SK-N-SH (cell line): Measurements from ENCODE around the gene CCDC152. TPM values are rescaled to one million over a fixed set of nuclear protein-coding genes. Genes with fewer than 3 reads are reported as not detected.

Experiments
- CTCF ChIA-PET: fragments of 300-600, 350-600 bp; formaldehyde crosslinking; extraction: SDS; loops from one replicate; lab custom pipeline; 2021; lab: Yijun Ruan, JAX
- POLR2A ChIA-PET: fragments of 350-600 bp; sonication (Branson Sonifier 250); formaldehyde crosslinking; extraction: SDS; loops from one replicate; lab custom pipeline; 2020; ENCODE audit warnings: antibody characterized with exemption, inconsistent platforms; lab: Yijun Ruan, JAX
- DNase-seq: peaks from one replicate; pipeline ENCODE4 v3.0.0; 2012
- H2AFZ ChIP-seq: fragments of 200-600 bp; sonication (generic); 2 replicates; pipeline ENCODE4 v1.8.1; 2016; ENCODE audit warnings: antibody characterized with exemption, mild to moderate bottlenecking, low read depth
- H3F3A ChIP-seq: fragments of 200-600 bp; sonication (generic); replicated peaks from 2 replicates; pipeline ENCODE3; 2016; ENCODE audit warnings: antibody characterized with exemption, mild to moderate bottlenecking; ENCODE audit not compliant: insufficient read depth
- H3K27ac ChIP-seq, 2 experiments: fragments of 200-500 bp in 1 of 2; fragments of 200-600 bp in 1 of 2; sonication (Bioruptor generic) in 1 of 2; sonication (generic), shearing (Covaris generic) in 1 of 2; 2 replicates each; pipeline versions ENCODE4 v1.5.1 to v1.6.1; 2014 to 2016; ENCODE audit warnings: low read depth in 2 of 2, inconsistent platforms in 1 of 2, low read length in 1 of 2, mild to moderate bottlenecking in 1 of 2, mixed read lengths in 1 of 2
- H3K27me3 ChIP-seq: fragments of 200-600 bp; sonication (generic), shearing (Covaris generic); 2 replicates; pipeline ENCODE4 v1.6.1; 2016; ENCODE audit warnings: mixed run types; ENCODE audit not compliant: insufficient read depth
- H3K36me3 ChIP-seq, 2 experiments: fragments of 200-500 bp in 1 of 2; fragments of 200-600 bp in 1 of 2; sonication (Bioruptor generic) in 1 of 2; sonication (generic) in 1 of 2; replicated peaks in 1 of 2; 2 replicates each; pipeline versions ENCODE3 to v1.5.1; 2014 to 2016; ENCODE audit warnings: low read length in 1 of 2, mild to moderate bottlenecking in 1 of 2; ENCODE audit not compliant: insufficient read depth in 2 of 2, control insufficient read depth in 1 of 2
- H3K4me1 ChIP-seq, 2 experiments: fragments of 200-500 bp in 1 of 2; fragments of 200-600 bp in 1 of 2; sonication (Bioruptor generic) in 1 of 2; sonication (generic), shearing (Covaris generic) in 1 of 2; 2 replicates each; pipeline versions ENCODE4 v1.5.1 to v1.6.1; 2014 to 2016; ENCODE audit warnings: low read depth in 1 of 2, low read length in 1 of 2, mixed run types in 1 of 2; ENCODE audit not compliant: insufficient read depth in 2 of 2, control insufficient read depth in 1 of 2
- H3K4me2 ChIP-seq: fragments of 200-600 bp; sonication (generic), shearing (Covaris generic); 2 replicates; pipeline ENCODE4 v1.6.1; 2017; ENCODE audit warnings: mixed run types
- H3K4me3 ChIP-seq, 2 experiments: fragments of 200-500 bp in 1 of 2; fragments of 200-600 bp in 1 of 2; sonication (Bioruptor generic) in 1 of 2; sonication (generic), shearing (Covaris generic) in 1 of 2; 2 replicates each; pipeline versions ENCODE4 v1.5.1 to v1.8.1; 2014 to 2016; ENCODE audit warnings: low read depth in 2 of 2, inconsistent platforms in 1 of 2, low read length in 1 of 2, mild to moderate bottlenecking in 1 of 2, mixed read lengths in 1 of 2, moderate library complexity in 1 of 2
- H3K79me2 ChIP-seq: fragments of 200-600 bp; sonication (generic); 2 replicates; pipeline ENCODE4 v1.8.1; 2017; ENCODE audit warnings: mild to moderate bottlenecking; ENCODE audit not compliant: insufficient read depth
- H3K9ac ChIP-seq: fragments of 200-600 bp; sonication (generic); 2 replicates; pipeline ENCODE4 v1.6.1; 2017; ENCODE audit warnings: mixed run types
- H3K9me2 ChIP-seq: fragments of 200-600 bp; sonication (generic); 2 replicates; pipeline ENCODE4 v1.6.1; 2017; ENCODE audit warnings: mixed run types
- H3K9me3 ChIP-seq: fragments of 200-600 bp; sonication (generic); 2 replicates; pipeline ENCODE4 v1.6.1; 2017; ENCODE audit warnings: mixed run types, mild to moderate bottlenecking, moderate library complexity
- H4K20me1 ChIP-seq: fragments of 200-600 bp; sonication (generic); 2 replicates; pipeline ENCODE4 v1.6.1; 2017; ENCODE audit warnings: mild to moderate bottlenecking, mixed run types; ENCODE audit not compliant: insufficient read depth
- ELF1 ChIP-seq: IDR thresholded peaks from 2 replicates; pipeline ENCODE4 v1.4.0; 2012
- EP300 ChIP-seq, 2 experiments: IDR thresholded peaks; 2 replicates each; pipeline versions ENCODE4 v1.4.0 to v1.6.1; 2012; ENCODE audit warnings: borderline replicate concordance in 1 of 2, low read depth in 1 of 2, low read length in 1 of 2
- FOXJ3 ChIP-seq: sonication (generic); formaldehyde crosslinking; IDR thresholded peaks from 2 replicates; pipeline ENCODE4 v1.5.1; 2020; ENCODE audit warnings: mild to moderate bottlenecking, missing genetic modification reagents
- FOXM1 ChIP-seq: IDR thresholded peaks from 2 replicates; pipeline ENCODE4 v1.4.0; 2012; ENCODE audit warnings: low read depth, mild to moderate bottlenecking
- JUND ChIP-seq: IDR thresholded peaks from 2 replicates; pipeline ENCODE4 v1.4.0; 2012
- NRF1 ChIP-seq: IDR thresholded peaks from 2 replicates; pipeline ENCODE4 v1.6.1; 2012; ENCODE audit warnings: low read depth, mild to moderate bottlenecking, low read length
- RFX5 ChIP-seq: IDR thresholded peaks from 2 replicates; pipeline ENCODE4 v1.6.1; 2012; ENCODE audit warnings: mild to moderate bottlenecking, improper control_type of control experiment, low read length
- SIN3A ChIP-seq: IDR thresholded peaks from 2 replicates; pipeline ENCODE4 v1.6.1; 2012; ENCODE audit warnings: low read depth, mild to moderate bottlenecking, low read length, moderate library complexity, borderline replicate concordance
- TAF1 ChIP-seq: IDR thresholded peaks from 2 replicates; pipeline ENCODE4 v1.6.1; 2012; ENCODE audit warnings: low read depth, mild to moderate bottlenecking, low read length, moderate library complexity, borderline replicate concordance
- WGBS: methylation state at CpG from one replicate; pipeline ENCODE4 v1.1.6; 2017; ENCODE audit warnings: low lambda C conversion rate; 5-methylcytosine and 5-hydroxymethylcytosine counted together
- polyA plus RNA-seq, 3 experiments: library from polyadenylated mRNA; depleted of rRNA; stranded (reverse); fragments of >200 nt; gene quantifications; 2 replicates each; pipeline ENCODE4 v1.2.3, GENCODE V29; 2012
- TF ChIP-seq, protein P1 (sequence below): fragments of 200-600 bp; sonication (generic); IDR thresholded peaks from 2 replicates; pipeline ENCODE4 v1.6.1; 2017; ENCODE audit warnings: antibody characterized with exemption, mild to moderate bottlenecking, moderate library complexity
- TF ChIP-seq, protein P2 (sequence below): IDR thresholded peaks from 2 replicates; pipeline ENCODE4 v1.6.1; 2012; ENCODE audit warnings: mild to moderate bottlenecking, low read depth, low read length, moderate library complexity

Gene CCDC152
- polyA plus RNA-seq, 1 of the 3 experiments (the other 2 are of a cell fraction), result 2.1 TPM

DNA sequence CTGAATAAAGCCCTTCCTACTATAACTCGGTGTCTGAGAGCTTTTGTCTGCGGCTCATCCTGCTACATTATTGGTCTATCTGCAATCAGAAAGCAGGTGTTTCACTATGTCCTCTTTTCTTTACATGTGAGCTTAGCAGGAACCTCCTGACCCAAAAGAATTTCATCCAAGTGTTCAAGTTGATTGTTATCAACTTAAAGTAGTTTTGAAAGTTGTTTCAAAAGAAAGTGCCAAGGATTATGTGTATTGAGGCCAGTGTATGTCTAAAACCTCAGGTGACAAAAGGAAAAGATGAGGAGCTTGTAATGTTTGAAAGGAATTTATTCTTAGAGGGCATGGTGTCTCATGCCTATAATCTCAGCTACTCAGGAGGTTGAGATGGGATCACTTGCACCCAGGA, 63.1 kb downstream of the CCDC152 start:
- no peak overlapping the region for H3K27ac ChIP-seq
- ChIA-PET CTCF (interaction anchor here (0.8 kb wide), 1 partner anchor 396 kb away, joined by 4 read pairs; the partner anchor contains the start of gene GHR), POLR2A (no interaction called here)
- no peak overlapping the region for H2AFZ ChIP-seq
- no peaks in the 10 kb centered on the region for H3K4me1 ChIP-seq
- no peaks in the 10 kb centered on the region for H3K79me2 ChIP-seq
- no peaks in the 10 kb centered on the region; the same call in none of the 2 replicates for H3K27me3 ChIP-seq
- H3K9me2 ChIP-seq, result no peaks in the 10 kb centered on the region
- no peaks in the 10 kb centered on the region for H3K36me3 ChIP-seq
- H3K9me3 ChIP-seq, result no peaks in the 10 kb centered on the region
- H3K9ac ChIP-seq, result no peak overlapping the region
- H3F3A ChIP-seq, result no peaks in the 10 kb centered on the region
- TF ChIP-seq JUND (no peak), TAF1 (no peak), NRF1 (no peak), ELF1 (no peak), FOXJ3 (no peak)
- TF ChIP-seq, protein P1, sequence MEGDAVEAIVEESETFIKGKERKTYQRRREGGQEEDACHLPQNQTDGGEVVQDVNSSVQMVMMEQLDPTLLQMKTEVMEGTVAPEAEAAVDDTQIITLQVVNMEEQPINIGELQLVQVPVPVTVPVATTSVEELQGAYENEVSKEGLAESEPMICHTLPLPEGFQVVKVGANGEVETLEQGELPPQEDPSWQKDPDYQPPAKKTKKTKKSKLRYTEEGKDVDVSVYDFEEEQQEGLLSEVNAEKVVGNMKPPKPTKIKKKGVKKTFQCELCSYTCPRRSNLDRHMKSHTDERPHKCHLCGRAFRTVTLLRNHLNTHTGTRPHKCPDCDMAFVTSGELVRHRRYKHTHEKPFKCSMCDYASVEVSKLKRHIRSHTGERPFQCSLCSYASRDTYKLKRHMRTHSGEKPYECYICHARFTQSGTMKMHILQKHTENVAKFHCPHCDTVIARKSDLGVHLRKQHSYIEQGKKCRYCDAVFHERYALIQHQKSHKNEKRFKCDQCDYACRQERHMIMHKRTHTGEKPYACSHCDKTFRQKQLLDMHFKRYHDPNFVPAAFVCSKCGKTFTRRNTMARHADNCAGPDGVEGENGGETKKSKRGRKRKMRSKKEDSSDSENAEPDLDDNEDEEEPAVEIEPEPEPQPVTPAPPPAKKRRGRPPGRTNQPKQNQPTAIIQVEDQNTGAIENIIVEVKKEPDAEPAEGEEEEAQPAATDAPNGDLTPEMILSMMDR, result no peak
- no peak for DNase-seq
- no peak overlapping the region for H3K4me2 ChIP-seq
- 28% methylated on average over 2 of the region's 2 CpGs for WGBS
- no peak overlapping the region for H3K4me3 ChIP-seq
- no peaks in the 10 kb centered on the region for H4K20me1 ChIP-seq

DNA sequence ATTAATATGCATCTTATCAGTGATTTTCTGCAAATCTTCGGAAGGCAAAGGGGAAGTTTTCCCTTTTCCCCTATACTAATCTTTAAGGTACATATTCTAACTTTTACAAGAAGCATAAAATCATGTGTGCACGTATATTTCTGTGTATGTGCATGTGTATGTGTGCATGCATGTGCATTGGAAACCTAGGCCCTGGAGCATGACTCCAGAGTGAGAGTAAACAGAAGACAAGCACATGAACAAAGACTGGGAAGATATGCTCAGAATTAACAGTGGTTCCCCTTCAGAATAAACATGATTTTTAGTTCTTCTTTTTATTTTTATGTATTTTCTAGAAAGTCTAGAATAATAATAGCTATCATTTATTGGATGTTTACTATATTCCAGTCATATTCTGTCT, 65.9 kb downstream of the CCDC152 start:
- H2AFZ ChIP-seq, result no peak overlapping the region
- WGBS, result 2% methylated on average over 2 of the region's 2 CpGs
- no peak overlapping the region for H3K4me2 ChIP-seq
- H3K27me3 ChIP-seq, result no peaks in the 10 kb centered on the region; the same call in none of the 2 replicates
- H3K9me2 ChIP-seq, result no peaks in the 10 kb centered on the region
- H3K79me2 ChIP-seq, result no peaks in the 10 kb centered on the region
- H3K9ac ChIP-seq, result no peak overlapping the region
- no peaks in the 10 kb centered on the region for H3K36me3 ChIP-seq
- H3F3A ChIP-seq, result no peaks in the 10 kb centered on the region
- no peaks in the 10 kb centered on the region for H3K4me1 ChIP-seq
- H3K27ac ChIP-seq, result no peak overlapping the region
- H4K20me1 ChIP-seq, result no peaks in the 10 kb centered on the region
- POLR2A ChIA-PET, result no interaction called here
- DNase-seq, result no peak
- TF ChIP-seq RFX5 (no peak), EP300 (IDR thresholded peaks at IDR 0.05; ENCODE audit: borderline replicate concordance in 1 of 2, low read depth in 1 of 2, low read length in 1 of 2) (no peak), SIN3A (no peak), FOXM1 (no peak)
- TF ChIP-seq, protein P2, sequence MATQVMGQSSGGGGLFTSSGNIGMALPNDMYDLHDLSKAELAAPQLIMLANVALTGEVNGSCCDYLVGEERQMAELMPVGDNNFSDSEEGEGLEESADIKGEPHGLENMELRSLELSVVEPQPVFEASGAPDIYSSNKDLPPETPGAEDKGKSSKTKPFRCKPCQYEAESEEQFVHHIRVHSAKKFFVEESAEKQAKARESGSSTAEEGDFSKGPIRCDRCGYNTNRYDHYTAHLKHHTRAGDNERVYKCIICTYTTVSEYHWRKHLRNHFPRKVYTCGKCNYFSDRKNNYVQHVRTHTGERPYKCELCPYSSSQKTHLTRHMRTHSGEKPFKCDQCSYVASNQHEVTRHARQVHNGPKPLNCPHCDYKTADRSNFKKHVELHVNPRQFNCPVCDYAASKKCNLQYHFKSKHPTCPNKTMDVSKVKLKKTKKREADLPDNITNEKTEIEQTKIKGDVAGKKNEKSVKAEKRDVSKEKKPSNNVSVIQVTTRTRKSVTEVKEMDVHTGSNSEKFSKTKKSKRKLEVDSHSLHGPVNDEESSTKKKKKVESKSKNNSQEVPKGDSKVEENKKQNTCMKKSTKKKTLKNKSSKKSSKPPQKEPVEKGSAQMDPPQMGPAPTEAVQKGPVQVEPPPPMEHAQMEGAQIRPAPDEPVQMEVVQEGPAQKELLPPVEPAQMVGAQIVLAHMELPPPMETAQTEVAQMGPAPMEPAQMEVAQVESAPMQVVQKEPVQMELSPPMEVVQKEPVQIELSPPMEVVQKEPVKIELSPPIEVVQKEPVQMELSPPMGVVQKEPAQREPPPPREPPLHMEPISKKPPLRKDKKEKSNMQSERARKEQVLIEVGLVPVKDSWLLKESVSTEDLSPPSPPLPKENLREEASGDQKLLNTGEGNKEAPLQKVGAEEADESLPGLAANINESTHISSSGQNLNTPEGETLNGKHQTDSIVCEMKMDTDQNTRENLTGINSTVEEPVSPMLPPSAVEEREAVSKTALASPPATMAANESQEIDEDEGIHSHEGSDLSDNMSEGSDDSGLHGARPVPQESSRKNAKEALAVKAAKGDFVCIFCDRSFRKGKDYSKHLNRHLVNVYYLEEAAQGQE, result no peak
- H3K4me3 ChIP-seq, result no peak overlapping the region
- H3K9me3 ChIP-seq, result no peaks in the 10 kb centered on the region
- CTCF ChIA-PET, result no interaction called here
